Activated CD4-positive, alpha-beta T cell treated with anti-CD3 and anti-CD28 coated beads, Interleukin-2, amount 50 U/mL, for 24 hours (primary cell): ENCODE results near the gene ATP6V0D1.

Experiments
- DNase-seq, 2 donors: peaks; one replicate each; pipeline ENCODE4 v3.0.0-alpha.2; 2020; ENCODE audit warnings: low read depth in 1 of 2, low spot score in 1 of 2

Gene ATP6V0D1

GRCh38 chr16:67394155-67395104 lies 86.5 kb downstream of the ATP6V0D1 start:
- no peak for DNase-seq

- no peak for DNase-seq
These were observed 87.2 kb downstream of the ATP6V0D1 start for GRCh38 chr16:67393788-67394154.

GRCh38 chr16:67393111-67393787 lies 87.7 kb downstream of the ATP6V0D1 start, which contains the start of gene TPPP3:
TSS of gene TPPP3 (minus strand) at chr16:67393498. CDS start at chr16:67391111, 2,387 bp downstream.
- no peak for DNase-seq

- no peak for DNase-seq
These were observed 88.5 kb downstream of the ATP6V0D1 start for GRCh38 chr16:67392301-67393059.

- no peak for DNase-seq
These were observed 89.3 kb downstream of the ATP6V0D1 start for GRCh38 chr16:67391424-67392300.

GRCh38 chr16:67390816-67391423 lies 90.0 kb downstream of the ATP6V0D1 start:
- DNase-seq: no peak

GRCh38 chr16:67389911-67390815 lies 90.8 kb downstream of the ATP6V0D1 start:
- DNase-seq: no peak

GRCh38 chr16:67388591-67388990 lies 92.4 kb downstream of the ATP6V0D1 start:
- no peak for DNase-seq

- no peak for DNase-seq
These were observed 92.8 kb downstream of the ATP6V0D1 start for GRCh38 chr16:67388191-67388590.
